ENCODE data around the gene KCNIP3.

The KCNIP3 gene

DNA sequence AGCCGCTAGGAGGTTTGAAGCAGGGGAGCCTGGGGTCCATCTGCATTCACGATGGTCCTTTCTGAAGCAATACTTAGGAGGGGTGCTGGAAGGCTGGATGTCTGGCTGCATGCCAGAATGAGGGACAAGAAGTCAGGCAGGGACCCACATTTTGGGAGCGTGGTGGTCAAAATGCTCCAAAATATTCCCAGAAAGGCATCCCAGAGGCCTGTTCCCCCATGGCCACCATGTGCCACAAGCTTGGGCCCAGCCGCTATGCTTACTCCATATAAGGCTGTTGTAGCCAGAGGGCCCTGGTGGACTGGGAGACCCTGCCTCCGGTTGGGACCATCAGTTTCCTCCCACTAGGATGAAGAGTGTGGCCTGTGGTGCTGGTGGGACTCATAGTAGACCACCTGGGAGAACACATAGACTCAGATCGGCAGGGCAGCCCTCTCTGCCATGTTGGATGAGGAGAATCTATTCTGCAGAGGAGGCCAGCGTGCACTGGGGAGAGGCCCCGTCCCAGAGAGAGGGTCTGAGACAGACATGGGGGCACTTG, 26.5 kb upstream of the KCNIP3 start:
- H2AK5ac ChIP-seq (ENCODE audit: low read length, severe bottlenecking): no peak overlapping the region
- no peak overlapping the region for H3K4me2 ChIP-seq (ENCODE audit: low read length, poor library complexity, severe bottlenecking)
- no peaks in the 10 kb centered on the region for H3K9me3 ChIP-seq (ENCODE audit: control insufficient read depth, low read length)
- H3K4me3 ChIP-seq (ENCODE audit: insufficient read depth in 1 of 2, low read depth in 1 of 2, low read length in 2 of 2): no peak overlapping the region
- H3K27ac ChIP-seq (ENCODE audit: low read length, poor library complexity, severe bottlenecking): no peak overlapping the region
- no peak overlapping the region for H2BK15ac ChIP-seq (ENCODE audit: low read depth, poor library complexity, severe bottlenecking)
- H3K9ac ChIP-seq (ENCODE audit: low read length): no peak overlapping the region
- no peaks in the 10 kb centered on the region for H3K36me3 ChIP-seq (ENCODE audit: control insufficient read depth in 1 of 2, insufficient read depth in 2 of 2, low read depth in 1 of 2, low read length in 2 of 2)
- H4K91ac ChIP-seq (ENCODE audit: low read length): no peak overlapping the region
- no peak overlapping the region for H2BK12ac ChIP-seq (ENCODE audit: low read length in 2 of 2)
- no peak overlapping the region for H3K4ac ChIP-seq (ENCODE audit: low read depth in 1 of 2, low read length in 2 of 2)
- 79% methylated on average over 8 of the region's 8 CpGs for whole genome bisulfite sequencing
- no peak overlapping the region for H2BK5ac ChIP-seq (ENCODE audit: low read depth, low read length, poor library complexity, severe bottlenecking)
- H3K23ac ChIP-seq (ENCODE audit: low read length in 2 of 2): no peak overlapping the region
- no peaks in the 10 kb centered on the region for H3K79me1 ChIP-seq (replicated peaks; ENCODE audit: low read length, poor library complexity, severe bottlenecking)
- H3K27me3 ChIP-seq (ENCODE audit: control insufficient read depth in 1 of 2, insufficient read depth in 1 of 2, low read length in 2 of 2): peaks cover 3 to 5% of the 10 kb centered on the region in 2 experiments
- no peak overlapping the region for H2AFZ ChIP-seq (ENCODE audit: low read depth, low read length)
- no peak overlapping the region for H3K14ac ChIP-seq (ENCODE audit: low read length in 2 of 2)
- no peak overlapping the region for H4K8ac ChIP-seq (ENCODE audit: low read length)
- H2BK120ac ChIP-seq (ENCODE audit: low read depth, low read length): no peak overlapping the region
- peaks cover 8% of the 10 kb centered on the region for H3K4me1 ChIP-seq (ENCODE audit: control insufficient read depth, insufficient read depth, low read depth, low read length)
- DNase-seq: no peak
- no peak overlapping the region for H3K18ac ChIP-seq (ENCODE audit: low read depth in 1 of 2, low read length in 2 of 2)

DNA sequence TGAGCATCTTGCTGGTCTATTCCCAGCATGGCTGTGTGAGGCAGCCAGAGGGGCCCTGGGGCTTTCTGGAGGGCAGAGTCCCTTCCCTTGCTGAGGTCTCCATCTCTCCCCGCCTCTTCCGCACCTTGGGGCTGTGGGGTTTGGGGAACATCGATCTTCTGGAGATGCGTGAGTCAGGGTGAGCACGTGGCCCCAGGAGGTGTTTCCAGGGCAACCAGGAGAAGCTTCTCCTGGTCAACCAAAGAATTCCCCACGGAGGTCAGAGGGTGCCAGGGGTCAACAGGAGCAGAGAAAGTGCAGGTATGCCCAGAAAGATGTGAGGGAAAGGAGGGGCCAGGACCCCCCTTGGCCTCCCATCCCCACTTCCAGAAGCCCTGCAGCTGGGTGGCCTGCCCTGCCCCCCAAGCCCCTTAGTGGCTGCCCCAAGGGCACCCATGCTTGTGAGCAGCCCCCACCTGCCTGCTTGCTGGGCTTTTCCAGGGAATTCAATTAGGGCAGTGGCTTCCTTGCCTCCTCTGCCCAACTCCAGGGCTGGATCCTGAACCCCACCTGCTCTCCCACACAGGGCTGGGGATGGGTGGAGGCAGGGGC, 25.7 kb upstream of the KCNIP3 start:
- Histone ChIP-seq H2BK12ac (ENCODE audit: low read length in 2 of 2) (no peak overlapping the region), H3K4me2 (ENCODE audit: low read length, poor library complexity, severe bottlenecking) (no peak overlapping the region), H3K27ac (ENCODE audit: low read length, poor library complexity, severe bottlenecking) (no peak overlapping the region), H3K14ac (ENCODE audit: low read length in 2 of 2) (no peak overlapping the region), H3K18ac (ENCODE audit: low read depth in 1 of 2, low read length in 2 of 2) (no peak overlapping the region), H2BK15ac (ENCODE audit: low read depth, poor library complexity, severe bottlenecking) (no peak overlapping the region), H3K4me3 (ENCODE audit: insufficient read depth in 1 of 2, low read depth in 1 of 2, low read length in 2 of 2) (no peak overlapping the region), H4K8ac (ENCODE audit: low read length) (no peak overlapping the region), H2BK5ac (ENCODE audit: low read depth, low read length, poor library complexity, severe bottlenecking) (no peak overlapping the region), H2BK120ac (ENCODE audit: low read depth, low read length) (no peak overlapping the region), H3K36me3 (ENCODE audit: control insufficient read depth in 1 of 2, insufficient read depth in 2 of 2, low read depth in 1 of 2, low read length in 2 of 2) (no peaks in the 10 kb centered on the region), H3K23ac (ENCODE audit: low read length in 2 of 2) (no peak overlapping the region), H3K4me1 (ENCODE audit: control insufficient read depth, insufficient read depth, low read depth, low read length) (peaks cover 8% of the 10 kb centered on the region), H3K79me1 (replicated peaks; ENCODE audit: low read length, poor library complexity, severe bottlenecking) (no peaks in the 10 kb centered on the region), H3K4ac (ENCODE audit: low read depth in 1 of 2, low read length in 2 of 2) (no peak overlapping the region), H3K9me3 (ENCODE audit: control insufficient read depth, low read length) (no peaks in the 10 kb centered on the region), H2AFZ (ENCODE audit: low read depth, low read length) (no peak overlapping the region), H3K27me3 (ENCODE audit: control insufficient read depth in 1 of 2, insufficient read depth in 1 of 2, low read length in 2 of 2) (peaks cover 3% of the 10 kb centered on the region in 2 experiments), H4K91ac (ENCODE audit: low read length) (no peak overlapping the region), H2AK5ac (ENCODE audit: low read length, severe bottlenecking) (no peak overlapping the region), H3K9ac (ENCODE audit: low read length) (no peak overlapping the region)
- no peak for DNase-seq
- 79% methylated on average over 6 of the region's 6 CpGs for WGBS

DNA sequence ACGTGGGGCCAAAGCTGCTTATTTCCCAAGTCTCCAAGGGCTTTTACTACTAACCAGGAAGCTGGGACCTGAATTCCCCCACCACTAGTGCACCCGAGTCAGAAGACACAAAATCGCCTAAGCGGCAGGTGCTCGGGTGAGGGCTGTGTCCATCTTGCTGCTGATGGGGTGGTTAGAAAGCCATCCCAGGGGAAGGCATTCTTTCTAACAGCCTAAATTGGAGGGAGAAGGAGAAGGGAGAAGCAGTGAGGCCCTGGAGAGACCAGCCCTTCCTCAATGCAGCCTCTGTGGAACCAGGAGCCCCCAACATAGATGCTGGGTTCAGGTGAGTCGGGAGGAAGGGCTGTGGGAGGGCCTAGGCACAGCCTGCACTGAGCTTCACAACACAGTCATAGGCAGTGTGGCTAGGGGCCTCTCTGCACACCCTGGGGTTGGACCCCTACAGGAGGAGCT, 24.8 kb upstream of the KCNIP3 start:
- Histone ChIP-seq H2BK15ac (ENCODE audit: low read depth, poor library complexity, severe bottlenecking) (no peak overlapping the region), H3K27me3 (ENCODE audit: control insufficient read depth in 1 of 2, insufficient read depth in 1 of 2, low read length in 2 of 2) (peaks cover 3% of the 10 kb centered on the region in 2 experiments), H3K9ac (ENCODE audit: low read length) (no peak overlapping the region), H3K4me3 (ENCODE audit: insufficient read depth in 1 of 2, low read depth in 1 of 2, low read length in 2 of 2) (no peak overlapping the region), H2BK120ac (ENCODE audit: low read depth, low read length) (no peak overlapping the region), H3K27ac (ENCODE audit: low read length, poor library complexity, severe bottlenecking) (no peak overlapping the region), H4K91ac (ENCODE audit: low read length) (no peak overlapping the region), H2AK5ac (ENCODE audit: low read length, severe bottlenecking) (no peak overlapping the region), H3K14ac (ENCODE audit: low read length in 2 of 2) (no peak overlapping the region), H3K36me3 (ENCODE audit: control insufficient read depth in 1 of 2, insufficient read depth in 2 of 2, low read depth in 1 of 2, low read length in 2 of 2) (no peaks in the 10 kb centered on the region), H3K9me3 (ENCODE audit: control insufficient read depth, low read length) (no peaks in the 10 kb centered on the region), H3K4me1 (ENCODE audit: control insufficient read depth, insufficient read depth, low read depth, low read length) (peaks cover 12% of the 10 kb centered on the region), H4K8ac (ENCODE audit: low read length) (no peak overlapping the region), H3K4me2 (ENCODE audit: low read length, poor library complexity, severe bottlenecking) (no peak overlapping the region), H3K4ac (ENCODE audit: low read depth in 1 of 2, low read length in 2 of 2) (no peak overlapping the region), H3K23ac (ENCODE audit: low read length in 2 of 2) (no peak overlapping the region), H2AFZ (ENCODE audit: low read depth, low read length) (no peak overlapping the region), H3K79me1 (replicated peaks; ENCODE audit: low read length, poor library complexity, severe bottlenecking) (no peaks in the 10 kb centered on the region), H3K18ac (ENCODE audit: low read depth in 1 of 2, low read length in 2 of 2) (no peak overlapping the region), H2BK12ac (ENCODE audit: low read length in 2 of 2) (no peak overlapping the region), H2BK5ac (ENCODE audit: low read depth, low read length, poor library complexity, severe bottlenecking) (no peak overlapping the region)
- no peak for DNase-seq
- WGBS: 90% methylated on average over 5 of the region's 6 CpGs

DNA sequence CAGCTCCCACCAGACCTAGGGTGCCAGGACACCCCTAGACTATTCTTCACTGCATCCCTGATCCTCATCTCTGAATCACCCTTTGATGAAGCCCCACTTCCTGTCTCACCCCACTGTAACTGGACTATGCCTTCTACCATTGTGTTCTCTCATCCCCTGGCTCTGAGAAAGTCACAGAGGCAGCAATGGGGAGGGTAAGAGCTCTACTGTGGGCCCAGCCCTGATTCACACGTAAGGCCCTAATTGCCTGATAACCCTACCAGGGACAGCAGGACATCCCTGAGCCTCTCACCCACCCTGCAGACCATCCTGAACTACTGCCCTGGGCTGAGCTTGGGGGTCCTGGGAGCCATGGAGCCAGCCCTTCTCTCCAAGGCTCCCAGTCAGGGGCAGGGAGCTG, 24.4 kb upstream of the KCNIP3 start:
- no peaks in the 10 kb centered on the region for H3K36me3 ChIP-seq (ENCODE audit: control insufficient read depth in 1 of 2, insufficient read depth in 2 of 2, low read depth in 1 of 2, low read length in 2 of 2)
- H3K4me1 ChIP-seq (ENCODE audit: control insufficient read depth, insufficient read depth, low read depth, low read length): peaks cover 12% of the 10 kb centered on the region
- no peak overlapping the region for H3K9ac ChIP-seq (ENCODE audit: low read length)
- H3K27me3 ChIP-seq (ENCODE audit: control insufficient read depth in 1 of 2, insufficient read depth in 1 of 2, low read length in 2 of 2): peaks cover 1 to 3% of the 10 kb centered on the region in 2 experiments
- H4K8ac ChIP-seq (ENCODE audit: low read length): no peak overlapping the region
- H2BK5ac ChIP-seq (ENCODE audit: low read depth, low read length, poor library complexity, severe bottlenecking): no peak overlapping the region
- no peak for DNase-seq
- H3K14ac ChIP-seq (ENCODE audit: low read length in 2 of 2): no peak overlapping the region
- no peak overlapping the region for H2AK5ac ChIP-seq (ENCODE audit: low read length, severe bottlenecking)
- H3K23ac ChIP-seq (ENCODE audit: low read length in 2 of 2): no peak overlapping the region
- H3K9me3 ChIP-seq (ENCODE audit: control insufficient read depth, low read length): no peaks in the 10 kb centered on the region
- 68% methylated on average over 1 of the region's 1 CpG for WGBS
- H4K91ac ChIP-seq (ENCODE audit: low read length): no peak overlapping the region
- H3K18ac ChIP-seq (ENCODE audit: low read depth in 1 of 2, low read length in 2 of 2): no peak overlapping the region
- H2BK12ac ChIP-seq (ENCODE audit: low read length in 2 of 2): no peak overlapping the region
- no peak overlapping the region for H2BK120ac ChIP-seq (ENCODE audit: low read depth, low read length)
- H3K4me3 ChIP-seq (ENCODE audit: insufficient read depth in 1 of 2, low read depth in 1 of 2, low read length in 2 of 2): no peak overlapping the region
- H3K4me2 ChIP-seq (ENCODE audit: low read length, poor library complexity, severe bottlenecking): no peak overlapping the region
- no peaks in the 10 kb centered on the region for H3K79me1 ChIP-seq (replicated peaks; ENCODE audit: low read length, poor library complexity, severe bottlenecking)
- no peak overlapping the region for H3K4ac ChIP-seq (ENCODE audit: low read depth in 1 of 2, low read length in 2 of 2)
- no peak overlapping the region for H2BK15ac ChIP-seq (ENCODE audit: low read depth, poor library complexity, severe bottlenecking)
- H3K27ac ChIP-seq (ENCODE audit: low read length, poor library complexity, severe bottlenecking): no peak overlapping the region
- no peak overlapping the region for H2AFZ ChIP-seq (ENCODE audit: low read depth, low read length)
